SKM-1 (cell line): Measurements from ENCODE around the gene MGAT4C.
"Not testable (repeated sequence)": the region's sequence is repeated elsewhere in the genome, so short reads cannot be mapped to it uniquely, and the experiment has no call there.

Experiments used
- DNase-seq: peaks from one replicate; lab custom pipeline; 2025; ENCODE audit not compliant: unreplicated experiment; lab: John Stamatoyannopoulos, UW

MGAT4C gene

GRCh38 chr12:86139671-86140070 lies 116.5 kb downstream of the MGAT4C start:
- no peak for DNase-seq

- DNase-seq, result no peak
Measured at GRCh38 chr12:86138770-86139169, 117.4 kb downstream of the MGAT4C start.

- no peak for DNase-seq
Measured at GRCh38 chr12:86137936-86138335, 118.3 kb downstream of the MGAT4C start.

- DNase-seq, result no peak
Measured at GRCh38 chr12:86134561-86134960, 121.6 kb downstream of the MGAT4C start.

GRCh38 chr12:86126900-86127299 lies 129.3 kb downstream of the MGAT4C start:
- DNase-seq, result not testable (repeated sequence)

- DNase-seq, result no peak
Measured at GRCh38 chr12:86122846-86123468, 133.2 kb downstream of the MGAT4C start.

- DNase-seq, result no peak
Measured at GRCh38 chr12:86118161-86118560, 138.0 kb downstream of the MGAT4C start.

- DNase-seq, result no peak
Measured at GRCh38 chr12:86117711-86118110, 138.5 kb downstream of the MGAT4C start.

GRCh38 chr12:86104087-86104486 lies 152.1 kb downstream of the MGAT4C start:
- DNase-seq, result no peak

- no peak for DNase-seq
Measured at GRCh38 chr12:86097161-86097560, 159.0 kb downstream of the MGAT4C start.

- DNase-seq, result no peak
Measured at GRCh38 chr12:86091681-86092080, 164.5 kb downstream of the MGAT4C start.

- no peak for DNase-seq
Measured at GRCh38 chr12:86081843-86082242, 174.3 kb downstream of the MGAT4C start.

GRCh38 chr12:86059052-86059451 lies 197.1 kb downstream of the MGAT4C start:
- DNase-seq, result not testable (repeated sequence)

GRCh38 chr12:86057092-86057845 lies 198.9 kb downstream of the MGAT4C start:
- DNase-seq, result no peak

GRCh38 chr12:86052921-86053320 lies 203.3 kb downstream of the MGAT4C start:
- no peak for DNase-seq

- DNase-seq, result no peak
Measured at GRCh38 chr12:86050010-86050409, 206.2 kb downstream of the MGAT4C start.

GRCh38 chr12:86044396-86044795 lies 211.8 kb downstream of the MGAT4C start:
- no peak for DNase-seq

- no peak for DNase-seq
Measured at GRCh38 chr12:86042062-86042461, 214.1 kb downstream of the MGAT4C start.

GRCh38 chr12:86018361-86018760 lies 237.8 kb downstream of the MGAT4C start:
- DNase-seq, result no peak

- no peak for DNase-seq
Measured at GRCh38 chr12:86015026-86015425, 241.2 kb downstream of the MGAT4C start.

GRCh38 chr12:86006727-86007126 lies 249.5 kb downstream of the MGAT4C start:
- no peak for DNase-seq

- no peak for DNase-seq
Measured at GRCh38 chr12:85998074-85998473, 258.1 kb downstream of the MGAT4C start.

GRCh38 chr12:85996280-85996679 lies 259.9 kb downstream of the MGAT4C start:
- DNase-seq, result no peak
